Heart right ventricle (tissue), 16 donors: ENCODE data around the gene UGT2A3. TPM values are rescaled to one million over a fixed set of nuclear protein-coding genes. Genes with fewer than 3 reads are reported as not detected.
"Not testable (repeated sequence)": the region's sequence is repeated elsewhere in the genome, so short reads cannot be mapped to it uniquely, and the experiment has no call there.

Experiments
- ATAC-seq, 8 donors: fragments of 200-7000 bp; cut with Tn5 transposase; one replicate each; pipeline ENCODE4 v1.9.1; 2020; ENCODE audit warnings: mild to moderate bottlenecking in 8 of 8, moderate library complexity in 8 of 8, moderate number of reproducible peaks in 1 of 8
- DNase-seq, 2 donors: peaks; one replicate each; pipeline ENCODE4 v3.0.0-alpha.2; 2020
- H3K27ac ChIP-seq, 10 donors: fragments of 200-600 bp; sonication (generic) in 2 of 10; one replicate each; pipeline versions ENCODE4 v1.5.0 to v1.8.0; 2020 to 2022; ENCODE audit warnings: mild to moderate bottlenecking in 3 of 10
- H3K27me3 ChIP-seq, 7 donors: fragments of 200-600 bp; one replicate each; pipeline ENCODE4 v1.8.0; 2021 to 2022; ENCODE audit warnings: mild to moderate bottlenecking in 2 of 7
- H3K36me3 ChIP-seq, 9 donors: fragments of 200-600 bp; sonication (generic) in 1 of 9; one replicate each; pipeline versions ENCODE4 v1.5.0 to v1.8.0; 2020 to 2022; ENCODE audit warnings: mild to moderate bottlenecking in 2 of 9
- H3K4me1 ChIP-seq, 9 donors: fragments of 200-600 bp; sonication (generic) in 1 of 9; one replicate each; pipeline versions ENCODE4 v1.5.0 to v1.8.0; 2020 to 2022; ENCODE audit warnings: mild to moderate bottlenecking in 4 of 9
- H3K4me3 ChIP-seq, 10 donors: fragments of 200-600 bp; sonication (generic) in 2 of 10; one replicate each; pipeline versions ENCODE4 v1.5.0 to v1.8.0; 2020 to 2022; ENCODE audit warnings: mild to moderate bottlenecking in 7 of 10, moderate library complexity in 2 of 10
- H3K9me3 ChIP-seq, 11 donors: fragments of 200-600 bp in 10 of 11; sonication (generic) in 2 of 11; one replicate each; pipeline versions ENCODE4 v1.5.0 to v1.8.0; 2013 to 2022; ENCODE audit warnings: mild to moderate bottlenecking in 2 of 11, control low read depth in 1 of 11, moderate library complexity in 1 of 11
- CTCF ChIP-seq, 9 donors: fragments of 200-600 bp; sonication (generic) in 2 of 9; IDR thresholded peaks; one replicate each; pipeline versions ENCODE4 v1.5.0 to v1.8.0; 2021 to 2022; ENCODE audit warnings: antibody characterized with exemption in 9 of 9, mild to moderate bottlenecking in 5 of 9, moderate library complexity in 1 of 9
- WGBS, 2 donors: extraction: QIAGEN DNeasy Blood & Tissue Kit; methylation state at CpG; one replicate each; pipeline ENCODE4 v1.1.7; 2013; ENCODE audit warnings: inconsistent platforms in 1 of 2; 5-methylcytosine and 5-hydroxymethylcytosine counted together
- intact Hi-C, 10 donors: fragments of 100-400 bp; cut with DNase I; formaldehyde crosslinking; loops; one replicate each; pipeline versions ENCODE4 v1.11.1 to v1.14.2; 2022
- polyA plus RNA-seq, 2 donors: library from polyadenylated mRNA; stranded (reverse); fragments of 200-250 nt; gene quantifications; one replicate each; pipeline ENCODE4 v1.2.3, GENCODE V29; 2013
- total RNA-seq, 10 donors: library from RNA; stranded (reverse); fragmentation: NEBNext Ultra II Directional in 3 of 10; extraction: Animal tissue kit (Norgen Biotek cat#: 25700) in 3 of 10; gene quantifications; one replicate each; pipeline versions ENCODE4 v1.2.1 to v1.2.4, GENCODE V29; 2021 to 2023
- donor health status: Arrhythmogenic right ventricular cardiomyopathy.
- donor health status: ischemic (EF 13 %, LVEDD 7.1; RV severe dilation, severe dysfunction).
- donor health status: healthy with polysubstance abuse.
- donor health status: DM: no; HTN: yes; CAD: no.
- donor health status: DM: no; HTN: no; CAD: no.
- donor health status: ischemic (EF 25% LVEDD 6.9; RV normal size, moderate dysfunction).
- donor health status: ischemic (EF 25% LVEDD 5.7; RV mildly dilated, moderate dysfunction).
- donor health status: healthy.
- donor health status: DM: yes; HTN: yes; CAD: no.
- donor health status: Ischemic cardiomyopathy.
- donor health status: ischemic (EF 35%, LVEDD 5.7; RV mildly dilated, moderate dysfunction).
- donor health status: nonischemic (EF 11% LVEDD 7.7; RV severe dilation, severe dysfunction).
- donor health status: DM: yes; HTN: yes; CAD: no.
- donor health status: PGD.
- donor health status: ischemic (EF 29% LVEDD 5.4; RV normal size, mild dysfunction).
- donor health status: nonischemic (EF 23%, LVEDD 6.1; RV moderate dilation, normal function).

The UGT2A3 gene
- total and polyA plus RNA-seq, 12 donors = not detected

GRCh38 chr4:68929076-68929737 lies 22.4 kb downstream of the UGT2A3 start:
- Histone ChIP-seq H3K27me3 (no peaks in the 10 kb centered on the region), H3K4me1 (no peaks in the 10 kb centered on the region), H3K27ac (no peak overlapping the region), H3K4me3 (no peak overlapping the region), H3K36me3 (no peaks in the 10 kb centered on the region), H3K9me3 (peaks cover 0 to 22% (median 4%) of the 10 kb centered on the region in 11 donors)
- WGBS, 2 donors = 58 to 59% methylated on average over 3 of the region's 3 CpGs
- TF ChIP-seq CTCF (IDR thresholded peaks at IDR 0.05) = no peak
- DNase-seq = no peak
- intact Hi-C loops = no loop called here
- ATAC-seq = no peak

DNA sequence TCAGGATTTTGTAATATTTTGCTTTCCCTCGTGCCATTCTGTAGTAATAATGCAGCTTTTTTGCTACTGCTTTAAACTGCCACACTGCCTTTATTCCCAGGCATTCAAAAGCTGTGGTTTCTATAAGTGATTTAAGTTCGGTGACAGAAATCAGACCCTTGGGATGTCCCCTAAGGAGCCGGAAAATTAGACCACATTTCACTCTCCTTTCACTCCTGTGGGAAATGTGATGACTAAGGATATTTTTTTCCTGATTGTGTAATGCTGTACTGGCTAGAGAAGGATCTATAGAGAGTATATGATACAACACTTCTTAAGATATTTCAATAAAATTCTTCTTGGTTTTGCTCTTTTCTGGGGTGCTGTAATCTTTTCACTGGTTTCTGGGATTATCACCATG lies 24.4 kb downstream of the UGT2A3 start:
- Histone ChIP-seq H3K27me3 (no peaks in the 10 kb centered on the region), H3K36me3 (no peaks in the 10 kb centered on the region), H3K9me3 (peaks cover 0 to 22% (median 6%) of the 10 kb centered on the region in 11 donors), H3K4me1 (no peaks in the 10 kb centered on the region), H3K27ac (no peak overlapping the region), H3K4me3 (no peak overlapping the region)
- intact Hi-C loops = no loop called here
- WGBS, 2 donors = 57 to 68% methylated on average over 3 of the region's 3 CpGs
- no peak for TF ChIP-seq CTCF (IDR thresholded peaks at IDR 0.05)
- ATAC-seq (no peak), DNase-seq (no peak)

DNA sequence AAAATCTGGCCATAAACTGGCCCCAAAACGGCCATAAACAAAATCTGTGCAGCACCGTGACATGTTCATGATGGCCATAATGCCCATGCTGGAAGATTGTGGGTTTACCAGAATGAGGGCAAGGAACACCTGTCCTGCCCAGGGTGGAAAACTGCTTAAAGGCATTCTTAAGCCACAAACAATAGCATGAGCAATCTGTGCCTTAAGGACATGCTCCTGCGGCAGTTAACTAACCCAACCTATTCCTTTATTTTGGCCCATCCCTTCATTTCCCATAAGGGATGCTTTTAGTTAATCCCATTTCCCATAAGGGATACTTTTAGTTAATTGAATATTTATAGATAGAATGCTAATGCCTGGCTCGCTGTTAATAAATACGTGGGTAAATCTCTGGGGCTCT lies 29.4 kb downstream of the UGT2A3 start:
- H3K36me3 ChIP-seq, intact Hi-C loops, H3K4me1 ChIP-seq, ATAC-seq, H3K27me3 ChIP-seq, H3K4me3 ChIP-seq, H3K27ac ChIP-seq, DNase-seq: not testable (repeated sequence)
- WGBS, 2 donors = 54 to 75% methylated on average over 5 of the region's 5 CpGs
- H3K9me3 ChIP-seq = peaks cover 0 to 19% (median 6%) of the 10 kb centered on the region in 11 donors

DNA sequence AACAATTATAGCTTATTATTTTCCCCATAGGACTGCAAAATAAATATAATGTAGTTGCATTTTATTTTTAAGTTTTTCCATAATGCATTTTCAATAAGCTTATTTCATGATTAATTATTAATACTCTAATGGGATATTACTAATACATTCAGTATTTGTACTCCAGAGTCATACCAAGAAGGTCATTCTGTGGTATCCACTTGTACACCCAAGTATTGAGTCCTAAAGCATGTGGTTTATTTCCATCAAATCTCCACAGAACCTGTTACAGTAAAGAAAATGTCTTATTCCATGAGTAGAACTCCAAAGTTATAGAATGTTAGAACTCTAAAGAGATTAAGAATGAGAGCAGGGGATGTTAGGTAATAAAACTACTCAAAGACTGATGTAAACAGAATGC lies 30.6 kb downstream of the UGT2A3 start:
- ATAC-seq = no peak
- Histone ChIP-seq H3K36me3 (no peaks in the 10 kb centered on the region), H3K27me3 (no peaks in the 10 kb centered on the region), H3K9me3 (peaks cover 0 to 19% (median under 1%) of the 10 kb centered on the region in 11 donors), H3K27ac (no peak overlapping the region), H3K4me3 (no peak overlapping the region), H3K4me1 (no peaks in the 10 kb centered on the region)
- TF ChIP-seq CTCF (IDR thresholded peaks at IDR 0.05) = no peak
- intact Hi-C loops = no loop called here
- DNase-seq = no peak

DNA sequence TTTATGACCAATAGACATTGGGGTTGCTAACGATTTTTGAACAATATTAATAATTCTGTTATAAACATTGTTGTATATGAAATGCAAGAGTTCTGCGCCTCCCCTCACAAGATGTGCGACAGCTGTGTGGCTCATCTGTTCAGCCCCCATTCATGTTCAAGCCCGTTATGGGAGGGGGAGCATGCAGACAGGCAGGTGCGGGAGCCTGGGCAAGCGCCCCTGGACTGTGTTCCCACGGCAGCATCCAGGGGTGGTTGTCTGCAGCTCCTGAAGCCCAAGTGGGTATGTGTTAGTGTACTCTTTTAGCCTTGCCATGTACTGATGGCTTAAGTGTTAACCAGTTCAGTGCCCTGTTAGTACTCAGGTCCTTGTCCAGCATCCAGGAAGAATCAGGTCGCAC lies 34.6 kb downstream of the UGT2A3 start:
- WGBS, 2 donors = 90 to 93% methylated on average over 8 of the region's 8 CpGs
- Histone ChIP-seq H3K27me3 (no peaks in the 10 kb centered on the region), H3K36me3 (no peaks in the 10 kb centered on the region), H3K9me3 (peaks cover 0 to under 1% (median 0%) of the 10 kb centered on the region in 11 donors), H3K4me1 (no peaks in the 10 kb centered on the region), H3K27ac (no peak overlapping the region), H3K4me3 (no peak overlapping the region)
- DNase-seq (no peak), ATAC-seq (no peak)
- no peak for TF ChIP-seq CTCF (IDR thresholded peaks at IDR 0.05)
- intact Hi-C loops = no loop called here
